HEK293 (cell line): ENCODE results near the gene RAD21L1.

Source experiments
- CTCF ChIA-PET: fragments of 350-600 bp; formaldehyde crosslinking; extraction: SDS; loops from one replicate; lab custom pipeline; 2021; ENCODE audit warnings: antibody characterized with exemption; lab: Yijun Ruan, JAX
- POLR2A ChIA-PET: fragments of 300-600 bp; formaldehyde crosslinking; extraction: SDS; loops from one replicate; lab custom pipeline; 2020; ENCODE audit warnings: antibody characterized with exemption, inconsistent platforms; lab: Yijun Ruan, JAX
- H3K27ac ChIP-seq: fragments of 200-500 bp; sonication (Bioruptor generic); 2 replicates; pipeline ENCODE4 v1.5.1; 2014; ENCODE audit warnings: low read depth, low read length, control low read depth, inconsistent platforms; ENCODE audit errors: extremely low read depth
- H3K36me3 ChIP-seq, 2 experiments: fragments of 200-500 bp in 1 of 2; sonication (Bioruptor generic) in 1 of 2; 1 replicate in 1 of 2; 2 replicates in 1 of 2; pipeline ENCODE4 v1.5.1; 2014 to 2017; ENCODE audit warnings: inconsistent platforms in 2 of 2, low read length in 2 of 2; ENCODE audit not compliant: control insufficient read depth in 2 of 2, insufficient read depth in 1 of 2
- H3K4me1 ChIP-seq: fragments of 200-500 bp; sonication (Bioruptor generic); 2 replicates; pipeline ENCODE4 v1.5.1; 2014; ENCODE audit warnings: mild to moderate bottlenecking, low read length, inconsistent platforms; ENCODE audit not compliant: control insufficient read depth, insufficient read depth
- H3K4me3 ChIP-seq: 2 replicates; pipeline ENCODE4 v1.5.1; 2011; ENCODE audit warnings: low read depth, mild to moderate bottlenecking, control low read depth, low read length, moderate library complexity
- H3K9me3 ChIP-seq: fragments of 200-500 bp; sonication (Bioruptor generic); 2 replicates; pipeline ENCODE4 v1.5.1; 2014; ENCODE audit warnings: low read depth, low read length, inconsistent platforms; ENCODE audit not compliant: control insufficient read depth, insufficient read depth
- BCL11A ChIP-seq: fragments of 450-650 bp; formaldehyde crosslinking; IDR thresholded peaks from 2 replicates; pipeline ENCODE4 v1.5.1; 2016; ENCODE audit warnings: low read depth, missing biosample characterization, missing genetic modification characterization
- GLIS1 ChIP-seq: fragments of 450-650 bp; formaldehyde crosslinking; IDR thresholded peaks from 2 replicates; pipeline ENCODE4 v1.5.1; 2016; ENCODE audit warnings: missing biosample characterization, missing genetic modification characterization
- PRDM6 ChIP-seq: fragments of 450-650 bp; formaldehyde crosslinking; IDR thresholded peaks from 2 replicates; pipeline ENCODE4 v1.5.1; 2017; ENCODE audit warnings: missing biosample characterization, missing genetic modification characterization
- SCRT2 ChIP-seq: fragments of 450-650 bp; formaldehyde crosslinking; IDR thresholded peaks from 2 replicates; pipeline ENCODE4 v1.5.1; 2016; ENCODE audit warnings: missing biosample characterization, missing genetic modification characterization
- ZBTB17 ChIP-seq: fragments of 450-650 bp; formaldehyde crosslinking; IDR thresholded peaks from 2 replicates; pipeline ENCODE4 v1.5.1; 2016; ENCODE audit warnings: missing biosample characterization, missing genetic modification characterization
- ZFHX2 ChIP-seq: fragments of 450-650 bp; formaldehyde crosslinking; conservative IDR thresholded peaks from 2 replicates; pipeline ENCODE4 v1.5.1; 2016; ENCODE audit warnings: missing biosample characterization, missing genetic modification characterization
- ZFP3 ChIP-seq: fragments of 450-650 bp; formaldehyde crosslinking; IDR thresholded peaks from 2 replicates; pipeline ENCODE4 v1.5.1; 2016; ENCODE audit warnings: low read depth, missing biosample characterization, missing genetic modification characterization
- ZIC2 ChIP-seq: fragments of 450-650 bp; formaldehyde crosslinking; IDR thresholded peaks from 2 replicates; pipeline ENCODE4 v1.5.1; 2016; ENCODE audit warnings: missing biosample characterization, missing genetic modification characterization
- ZNF114 ChIP-seq: fragments of 450-650 bp; formaldehyde crosslinking; IDR thresholded peaks from 2 replicates; pipeline ENCODE4 v1.5.0; 2017; ENCODE audit warnings: missing biosample characterization, missing genetic modification characterization
- ZNF121 ChIP-seq: fragments of 450-650 bp; formaldehyde crosslinking; IDR thresholded peaks from 2 replicates; pipeline ENCODE4 v1.5.1; 2016; ENCODE audit warnings: missing biosample characterization, missing genetic modification characterization
- ZNF169 ChIP-seq: fragments of 450-650 bp; formaldehyde crosslinking; IDR thresholded peaks from 2 replicates; pipeline ENCODE4 v1.5.1; 2016; ENCODE audit warnings: missing biosample characterization, missing genetic modification characterization
- ZNF324 ChIP-seq: fragments of 450-650 bp; formaldehyde crosslinking; IDR thresholded peaks from 2 replicates; pipeline ENCODE4 v1.5.1; 2016; ENCODE audit warnings: missing biosample characterization, missing genetic modification characterization
- ZNF548 ChIP-seq: fragments of 450-650 bp; formaldehyde crosslinking; IDR thresholded peaks from 2 replicates; pipeline ENCODE4 v1.5.1; 2016; ENCODE audit warnings: missing biosample characterization, missing genetic modification characterization
- ZNF571 ChIP-seq: fragments of 450-650 bp; formaldehyde crosslinking; IDR thresholded peaks from 2 replicates; pipeline ENCODE4 v1.5.0; 2017; ENCODE audit warnings: missing biosample characterization, missing genetic modification characterization
- ZNF585B ChIP-seq: fragments of 450-650 bp; formaldehyde crosslinking; IDR thresholded peaks from 2 replicates; pipeline ENCODE4 v1.5.1; 2016; ENCODE audit warnings: missing biosample characterization, missing genetic modification characterization
- ZNF660 ChIP-seq: fragments of 450-650 bp; IDR thresholded peaks from 2 replicates; pipeline ENCODE4 v1.5.1; 2018; ENCODE audit warnings: missing biosample characterization, mild to moderate bottlenecking, missing genetic modification characterization
- ZNF843 ChIP-seq: fragments of 450-650 bp; formaldehyde crosslinking; IDR thresholded peaks from 2 replicates; pipeline ENCODE4 v1.5.1; 2016; ENCODE audit warnings: missing biosample characterization, missing genetic modification characterization
- TF ChIP-seq, protein P1 (sequence below): fragments of 450-650 bp; formaldehyde crosslinking; IDR thresholded peaks from 2 replicates; pipeline ENCODE4 v1.5.1; 2016; ENCODE audit warnings: missing biosample characterization, missing genetic modification characterization, borderline replicate concordance
- TF ChIP-seq, protein P2 (sequence below): fragments of 450-650 bp; formaldehyde crosslinking; optimal IDR thresholded peaks from 2 replicates; pipeline ENCODE3; 2016; ENCODE audit warnings: missing biosample characterization, mild to moderate bottlenecking, missing genetic modification characterization
- TF ChIP-seq, protein P3 (sequence below): fragments of 450-650 bp; formaldehyde crosslinking; IDR thresholded peaks from 2 replicates; pipeline ENCODE4 v1.5.1; 2016; ENCODE audit warnings: missing biosample characterization, missing genetic modification characterization

Gene RAD21L1

GRCh38 chr20:1272368-1273100 is 46.7 kb downstream of the RAD21L1 start (continued):
- TF ChIP-seq, protein P1, sequence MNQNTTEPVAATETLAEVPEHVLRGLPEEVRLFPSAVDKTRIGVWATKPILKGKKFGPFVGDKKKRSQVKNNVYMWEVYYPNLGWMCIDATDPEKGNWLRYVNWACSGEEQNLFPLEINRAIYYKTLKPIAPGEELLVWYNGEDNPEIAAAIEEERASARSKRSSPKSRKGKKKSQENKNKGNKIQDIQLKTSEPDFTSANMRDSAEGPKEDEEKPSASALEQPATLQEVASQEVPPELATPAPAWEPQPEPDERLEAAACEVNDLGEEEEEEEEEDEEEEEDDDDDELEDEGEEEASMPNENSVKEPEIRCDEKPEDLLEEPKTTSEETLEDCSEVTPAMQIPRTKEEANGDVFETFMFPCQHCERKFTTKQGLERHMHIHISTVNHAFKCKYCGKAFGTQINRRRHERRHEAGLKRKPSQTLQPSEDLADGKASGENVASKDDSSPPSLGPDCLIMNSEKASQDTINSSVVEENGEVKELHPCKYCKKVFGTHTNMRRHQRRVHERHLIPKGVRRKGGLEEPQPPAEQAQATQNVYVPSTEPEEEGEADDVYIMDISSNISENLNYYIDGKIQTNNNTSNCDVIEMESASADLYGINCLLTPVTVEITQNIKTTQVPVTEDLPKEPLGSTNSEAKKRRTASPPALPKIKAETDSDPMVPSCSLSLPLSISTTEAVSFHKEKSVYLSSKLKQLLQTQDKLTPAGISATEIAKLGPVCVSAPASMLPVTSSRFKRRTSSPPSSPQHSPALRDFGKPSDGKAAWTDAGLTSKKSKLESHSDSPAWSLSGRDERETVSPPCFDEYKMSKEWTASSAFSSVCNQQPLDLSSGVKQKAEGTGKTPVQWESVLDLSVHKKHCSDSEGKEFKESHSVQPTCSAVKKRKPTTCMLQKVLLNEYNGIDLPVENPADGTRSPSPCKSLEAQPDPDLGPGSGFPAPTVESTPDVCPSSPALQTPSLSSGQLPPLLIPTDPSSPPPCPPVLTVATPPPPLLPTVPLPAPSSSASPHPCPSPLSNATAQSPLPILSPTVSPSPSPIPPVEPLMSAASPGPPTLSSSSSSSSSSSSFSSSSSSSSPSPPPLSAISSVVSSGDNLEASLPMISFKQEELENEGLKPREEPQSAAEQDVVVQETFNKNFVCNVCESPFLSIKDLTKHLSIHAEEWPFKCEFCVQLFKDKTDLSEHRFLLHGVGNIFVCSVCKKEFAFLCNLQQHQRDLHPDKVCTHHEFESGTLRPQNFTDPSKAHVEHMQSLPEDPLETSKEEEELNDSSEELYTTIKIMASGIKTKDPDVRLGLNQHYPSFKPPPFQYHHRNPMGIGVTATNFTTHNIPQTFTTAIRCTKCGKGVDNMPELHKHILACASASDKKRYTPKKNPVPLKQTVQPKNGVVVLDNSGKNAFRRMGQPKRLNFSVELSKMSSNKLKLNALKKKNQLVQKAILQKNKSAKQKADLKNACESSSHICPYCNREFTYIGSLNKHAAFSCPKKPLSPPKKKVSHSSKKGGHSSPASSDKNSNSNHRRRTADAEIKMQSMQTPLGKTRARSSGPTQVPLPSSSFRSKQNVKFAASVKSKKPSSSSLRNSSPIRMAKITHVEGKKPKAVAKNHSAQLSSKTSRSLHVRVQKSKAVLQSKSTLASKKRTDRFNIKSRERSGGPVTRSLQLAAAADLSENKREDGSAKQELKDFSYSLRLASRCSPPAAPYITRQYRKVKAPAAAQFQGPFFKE (tag by site-specific recombination) = no peak
- no peak for TF ChIP-seq ZNF585B (tag by site-specific recombination)
- TF ChIP-seq ZNF324 = no peak

DNA sequence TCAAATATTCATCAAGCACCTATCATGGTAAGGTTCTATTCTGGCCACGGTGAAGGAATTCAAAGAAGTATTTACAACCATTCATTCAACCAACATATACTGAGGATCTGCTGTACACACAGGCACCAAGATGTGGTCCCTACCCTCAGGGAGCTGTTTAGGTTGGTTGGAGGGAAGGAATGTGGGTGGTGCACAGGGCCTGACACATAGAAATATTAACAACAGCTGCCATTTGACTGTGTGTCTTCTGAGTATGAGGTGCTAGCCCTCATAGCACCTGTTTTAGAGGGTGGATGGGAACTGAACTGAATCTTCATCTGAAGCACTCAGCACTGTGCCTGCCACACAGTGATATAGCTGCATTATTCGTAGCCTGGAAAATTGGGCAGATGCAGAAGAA is 47.5 kb downstream of the RAD21L1 start:
- Histone ChIP-seq H3K4me3 (no peak overlapping the region), H3K36me3 (peaks cover 0 to 23% of the 10 kb centered on the region in 2 experiments; a peak in 1 of 3 replicates), H3K27ac (no peak overlapping the region), H3K9me3 (no peaks in the 10 kb centered on the region), H3K4me1 (no peaks in the 10 kb centered on the region)
- ChIA-PET CTCF (no interaction called here), POLR2A (no interaction called here)
- no peak for TF ChIP-seq BCL11A (tag by site-specific recombination)
- TF ChIP-seq ZNF843 (tag by site-specific recombination) = no peak
- no peak for TF ChIP-seq ZNF169 (tag by site-specific recombination)
- no peak for TF ChIP-seq PRDM6 (tag by site-specific recombination)
- TF ChIP-seq, protein P2, sequence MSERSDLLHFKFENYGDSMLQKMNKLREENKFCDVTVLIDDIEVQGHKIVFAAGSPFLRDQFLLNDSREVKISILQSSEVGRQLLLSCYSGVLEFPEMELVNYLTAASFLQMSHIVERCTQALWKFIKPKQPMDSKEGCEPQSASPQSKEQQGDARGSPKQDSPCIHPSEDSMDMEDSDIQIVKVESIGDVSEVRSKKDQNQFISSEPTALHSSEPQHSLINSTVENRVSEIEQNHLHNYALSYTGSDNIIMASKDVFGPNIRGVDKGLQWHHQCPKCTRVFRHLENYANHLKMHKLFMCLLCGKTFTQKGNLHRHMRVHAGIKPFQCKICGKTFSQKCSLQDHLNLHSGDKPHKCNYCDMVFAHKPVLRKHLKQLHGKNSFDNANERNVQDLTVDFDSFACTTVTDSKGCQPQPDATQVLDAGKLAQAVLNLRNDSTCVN (tag by site-specific recombination) = no peak
- no peak for TF ChIP-seq ZIC2 (tag by site-specific recombination)
- no peak for TF ChIP-seq ZNF571 (tag by site-specific recombination)

GRCh38 chr20:1274485-1275311 is 48.9 kb downstream of the RAD21L1 start:
- Histone ChIP-seq H3K4me1 (no peaks in the 10 kb centered on the region), H3K9me3 (no peaks in the 10 kb centered on the region), H3K36me3 (peaks cover 0 to 13% of the 10 kb centered on the region in 2 experiments; a peak in 1 of 3 replicates), H3K4me3 (no peak overlapping the region), H3K27ac (no peak overlapping the region)
- ChIA-PET POLR2A (interaction anchor here (0.9 to 1.6 kb wide), 2 partner anchors 8 to 9 kb away, joined by 3 to 6 read pairs; no protein-coding TSS in a partner anchor), CTCF (no interaction called here)
- TF ChIP-seq ZNF121 = no peak
- TF ChIP-seq ZBTB17 = peak; percentile 86
- TF ChIP-seq ZFHX2 (tag by site-specific recombination) = peak; percentile 41; the same call in 1 of the 2 replicates
- TF ChIP-seq ZNF114 (tag by site-specific recombination) = no peak
- peak; percentile 45; the same call in 1 of the 2 replicates for TF ChIP-seq SCRT2 (tag by site-specific recombination)
- TF ChIP-seq ZNF548 (tag by site-specific recombination) = no peak
- TF ChIP-seq GLIS1 = 0 out of 2 replicates have a peak, but pooled peaks have one; percentile 19
- TF ChIP-seq, protein P3, sequence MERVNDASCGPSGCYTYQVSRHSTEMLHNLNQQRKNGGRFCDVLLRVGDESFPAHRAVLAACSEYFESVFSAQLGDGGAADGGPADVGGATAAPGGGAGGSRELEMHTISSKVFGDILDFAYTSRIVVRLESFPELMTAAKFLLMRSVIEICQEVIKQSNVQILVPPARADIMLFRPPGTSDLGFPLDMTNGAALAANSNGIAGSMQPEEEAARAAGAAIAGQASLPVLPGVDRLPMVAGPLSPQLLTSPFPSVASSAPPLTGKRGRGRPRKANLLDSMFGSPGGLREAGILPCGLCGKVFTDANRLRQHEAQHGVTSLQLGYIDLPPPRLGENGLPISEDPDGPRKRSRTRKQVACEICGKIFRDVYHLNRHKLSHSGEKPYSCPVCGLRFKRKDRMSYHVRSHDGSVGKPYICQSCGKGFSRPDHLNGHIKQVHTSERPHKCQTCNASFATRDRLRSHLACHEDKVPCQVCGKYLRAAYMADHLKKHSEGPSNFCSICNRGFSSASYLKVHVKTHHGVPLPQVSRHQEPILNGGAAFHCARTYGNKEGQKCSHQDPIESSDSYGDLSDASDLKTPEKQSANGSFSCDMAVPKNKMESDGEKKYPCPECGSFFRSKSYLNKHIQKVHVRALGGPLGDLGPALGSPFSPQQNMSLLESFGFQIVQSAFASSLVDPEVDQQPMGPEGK (tag by site-specific recombination) = no peak
- no peak for TF ChIP-seq ZNF660
- TF ChIP-seq ZFP3 = no peak
